HUES64 (cell line): ENCODE results near the gene OR56A1.

ENCODE experiments used
- H3K27ac ChIP-seq: 2 replicates; pipeline ENCODE4 v1.7.0; 2013; ENCODE audit warnings: low read depth, low read length, inconsistent platforms
- H3K27me3 ChIP-seq: 2 replicates; pipeline ENCODE4 v1.6.1; 2013; ENCODE audit warnings: mild to moderate bottlenecking, low read length; ENCODE audit not compliant: insufficient read depth
- H3K36me3 ChIP-seq: 2 replicates; pipeline ENCODE4 v1.6.1; 2013; ENCODE audit warnings: mild to moderate bottlenecking, low read length; ENCODE audit not compliant: insufficient read depth
- H3K4me1 ChIP-seq: 2 replicates; pipeline ENCODE4 v1.6.1; 2013; ENCODE audit warnings: mild to moderate bottlenecking, low read length, moderate library complexity; ENCODE audit not compliant: insufficient read depth
- H3K4me3 ChIP-seq: 2 replicates; pipeline ENCODE4 v1.5.1; 2013; ENCODE audit warnings: mild to moderate bottlenecking, low read length, moderate library complexity
- H3K9ac ChIP-seq: 2 replicates; pipeline ENCODE4 v1.6.1; 2013; ENCODE audit warnings: mild to moderate bottlenecking, low read depth, low read length
- H3K9me3 ChIP-seq: 2 replicates; pipeline ENCODE4 v1.6.1; 2013; ENCODE audit warnings: low read depth, low read length; ENCODE audit not compliant: insufficient read depth
- WGBS: fragments of 150-250, 120-280 bp; methylation state at CpG from one replicate; pipeline ENCODE4 v1.1.7; 2013; ENCODE audit warnings: missing lambda C conversion rate; 5-methylcytosine and 5-hydroxymethylcytosine counted together

Gene OR56A1

DNA sequence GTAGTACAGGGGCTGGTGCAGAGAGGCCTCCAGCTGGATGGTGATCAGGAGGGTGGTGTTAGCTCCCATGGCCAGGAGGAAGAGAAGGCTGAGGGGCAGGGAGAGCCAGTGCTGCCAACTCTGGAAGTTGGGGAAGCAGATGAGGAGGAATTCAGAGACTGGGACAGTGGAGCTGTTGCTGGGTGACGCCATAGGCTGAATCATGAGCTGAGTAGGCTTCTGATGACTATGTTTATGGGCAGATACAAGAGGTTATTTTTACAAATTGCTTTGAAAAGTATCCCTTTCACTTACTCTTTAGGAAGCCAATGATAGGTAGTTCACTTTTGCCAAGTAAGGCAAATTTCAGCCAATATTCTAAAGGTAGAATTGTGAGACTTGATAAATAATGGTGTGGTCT is 3.1 kb downstream of the OR56A1 start:
- H3K36me3 ChIP-seq = no peaks in the 10 kb centered on the region
- H3K9ac ChIP-seq = no peak overlapping the region
- no peaks in the 10 kb centered on the region for H3K9me3 ChIP-seq
- 0 out of 2 replicates have a peak, but pooled peaks cover 2% of the 10 kb centered on the region for H3K27me3 ChIP-seq
- no peak overlapping the region for H3K27ac ChIP-seq
- no peak overlapping the region for H3K4me3 ChIP-seq
- no peaks in the 10 kb centered on the region for H3K4me1 ChIP-seq
- WGBS = 100% methylated on average over 1 of the region's 1 CpG

- Histone ChIP-seq H3K36me3 (no peaks in the 10 kb centered on the region), H3K9ac (no peak overlapping the region), H3K4me1 (no peaks in the 10 kb centered on the region), H3K27me3 (peaks cover 11% of the 10 kb centered on the region), H3K27ac (no peak overlapping the region), H3K4me3 (no peak overlapping the region), H3K9me3 (no peaks in the 10 kb centered on the region)
- 90% methylated on average over 2 of the region's 2 CpGs for WGBS
These were observed 5.5 kb downstream of the OR56A1 start for GRCh38 chr11:6025056-6025455.

- Histone ChIP-seq H3K9ac (no peak overlapping the region), H3K9me3 (no peaks in the 10 kb centered on the region), H3K27me3 (peaks cover 14% of the 10 kb centered on the region), H3K27ac (no peak overlapping the region), H3K36me3 (no peaks in the 10 kb centered on the region), H3K4me3 (no peak overlapping the region), H3K4me1 (no peaks in the 10 kb centered on the region)
- WGBS = 17% methylated on average over 4 of the region's 4 CpGs
These were observed 7.6 kb downstream of the OR56A1 start for GRCh38 chr11:6022956-6023355.

- no peaks in the 10 kb centered on the region for H3K36me3 ChIP-seq
- 93% methylated on average over 3 of the region's 3 CpGs for WGBS
- H3K4me3 ChIP-seq = no peak overlapping the region
- no peaks in the 10 kb centered on the region for H3K4me1 ChIP-seq
- H3K27me3 ChIP-seq = no peaks in the 10 kb centered on the region
- H3K27ac ChIP-seq = no peak overlapping the region
- no peak overlapping the region for H3K9ac ChIP-seq
- no peaks in the 10 kb centered on the region for H3K9me3 ChIP-seq
These were observed 17.5 kb downstream of the OR56A1 start for GRCh38 chr11:6013042-6013441.

DNA sequence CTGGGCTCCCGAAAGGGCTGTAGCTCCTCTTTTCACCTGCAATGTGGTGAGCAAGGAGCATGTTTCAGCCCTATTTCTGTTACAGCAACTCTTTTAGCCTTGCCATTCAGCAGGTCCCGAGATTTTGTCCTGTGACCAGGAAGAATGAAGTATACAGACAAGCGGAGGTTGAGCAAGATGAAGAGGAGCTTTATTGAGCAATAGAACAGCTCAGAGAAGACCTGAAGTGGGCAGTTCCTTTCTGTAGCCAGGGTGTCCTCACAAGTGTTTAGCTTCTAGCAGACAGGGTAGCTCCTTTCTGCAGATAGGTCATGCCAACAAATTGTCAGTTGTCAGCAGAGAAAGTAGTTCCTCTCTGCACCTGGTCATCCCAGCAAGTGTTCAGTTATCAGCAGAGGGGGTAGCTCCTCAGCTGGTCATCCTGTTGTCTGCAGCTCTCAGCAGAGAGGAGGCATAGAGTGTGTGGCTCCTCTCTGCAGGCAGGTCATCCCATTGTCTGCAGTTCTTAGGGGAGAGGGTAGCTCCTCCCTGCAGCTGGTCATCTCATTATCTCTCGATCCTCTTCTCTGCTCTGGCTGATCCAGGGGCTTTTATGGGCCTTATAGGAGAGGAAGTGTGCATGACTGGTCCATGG is 18.4 kb downstream of the OR56A1 start:
- 93% methylated on average over 4 of the region's 4 CpGs for WGBS

GRCh38 chr11:6006846-6007245 is 23.7 kb downstream of the OR56A1 start, which contains the start of gene OR56A4:
TSS of gene OR56A4 (minus strand) at chr11:6006946. CDS start at chr11:6002992, 3,954 bp downstream.
- H3K9me3 ChIP-seq = no peaks in the 10 kb centered on the region
- H3K9ac ChIP-seq = no peak within 1 kb of the TSS
- H3K4me1 ChIP-seq = no peaks in the 10 kb centered on the region
- H3K27me3 ChIP-seq = no peaks in the 10 kb centered on the region
- H3K36me3 ChIP-seq = no peaks in the 10 kb centered on the region
- no peak within 1 kb of the TSS for H3K4me3 ChIP-seq
- no peak within 1 kb of the TSS for H3K27ac ChIP-seq

More for the DNA sequence above, 18.4 kb downstream of the OR56A1 start:
- Histone ChIP-seq H3K27me3 (no peaks in the 10 kb centered on the region), H3K9me3 (no peaks in the 10 kb centered on the region), H3K9ac (no peak overlapping the region), H3K4me1 (no peaks in the 10 kb centered on the region), H3K36me3 (no peaks in the 10 kb centered on the region), H3K4me3 (no peak overlapping the region), H3K27ac (no peak overlapping the region)

DNA sequence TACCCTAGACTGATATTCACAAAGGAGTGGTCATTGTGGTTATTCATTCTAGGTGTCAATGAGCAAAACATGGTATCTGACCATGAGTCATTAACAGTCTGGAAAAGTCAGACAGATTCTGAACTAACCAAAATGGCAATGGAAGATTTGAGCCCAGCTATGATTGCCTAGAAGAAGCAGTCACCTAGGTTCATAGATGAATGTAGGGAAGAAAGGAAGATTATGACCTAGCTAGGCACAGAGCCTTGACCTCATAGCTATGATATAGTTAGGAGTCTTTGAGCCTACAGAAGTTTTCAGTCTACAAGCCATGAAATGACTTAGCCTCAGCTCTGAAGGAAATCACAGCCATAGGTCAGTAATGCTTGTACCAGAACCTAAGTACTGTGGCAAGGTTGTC is 24.2 kb downstream of the OR56A1 start:
- no peak overlapping the region for H3K9ac ChIP-seq
- H3K27ac ChIP-seq = no peak overlapping the region
- no peaks in the 10 kb centered on the region for H3K9me3 ChIP-seq
- H3K27me3 ChIP-seq = no peaks in the 10 kb centered on the region
- no peaks in the 10 kb centered on the region for H3K4me1 ChIP-seq
- H3K36me3 ChIP-seq = no peaks in the 10 kb centered on the region
- H3K4me3 ChIP-seq = no peak overlapping the region

GRCh38 chr11:6002202-6002699 is 28.3 kb downstream of the OR56A1 start:
- Histone ChIP-seq H3K36me3 (no peaks in the 10 kb centered on the region), H3K9ac (no peak overlapping the region), H3K27me3 (no peaks in the 10 kb centered on the region), H3K4me1 (no peaks in the 10 kb centered on the region), H3K27ac (no peak overlapping the region), H3K4me3 (no peak overlapping the region), H3K9me3 (no peaks in the 10 kb centered on the region)
- whole genome bisulfite sequencing = 96% methylated on average over 7 of the region's 7 CpGs

- Histone ChIP-seq H3K4me1 (no peaks in the 10 kb centered on the region), H3K27ac (no peak overlapping the region), H3K4me3 (no peak overlapping the region), H3K9ac (no peak overlapping the region), H3K36me3 (no peaks in the 10 kb centered on the region), H3K27me3 (no peaks in the 10 kb centered on the region), H3K9me3 (no peaks in the 10 kb centered on the region)
- WGBS = 90% methylated on average over 14 of the region's 14 CpGs
These were observed 35.8 kb downstream of the OR56A1 start for GRCh38 chr11:5994791-5995190.

- no peaks in the 10 kb centered on the region for H3K9me3 ChIP-seq
- H3K4me3 ChIP-seq = no peak overlapping the region
- WGBS = 80% methylated on average over 2 of the region's 3 CpGs
- H3K9ac ChIP-seq = no peak overlapping the region
- H3K27me3 ChIP-seq = no peaks in the 10 kb centered on the region
- no peaks in the 10 kb centered on the region for H3K36me3 ChIP-seq
- no peak overlapping the region for H3K27ac ChIP-seq
- no peaks in the 10 kb centered on the region for H3K4me1 ChIP-seq
These were observed 37.8 kb downstream of the OR56A1 start for GRCh38 chr11:5992604-5993251.

- no peaks in the 10 kb centered on the region for H3K27me3 ChIP-seq
- no peak overlapping the region for H3K4me3 ChIP-seq
- no peak overlapping the region for H3K9ac ChIP-seq
- WGBS = 92% methylated on average over 3 of the region's 3 CpGs
- no peaks in the 10 kb centered on the region for H3K36me3 ChIP-seq
- H3K4me1 ChIP-seq = no peaks in the 10 kb centered on the region
- H3K9me3 ChIP-seq = no peaks in the 10 kb centered on the region
- H3K27ac ChIP-seq = no peak overlapping the region
These were observed 38.4 kb downstream of the OR56A1 start for GRCh38 chr11:5992150-5992549.
